GM12878 (cell line): Measurements from ENCODE around the gene SHF. TPM values are rescaled to one million over a fixed set of nuclear protein-coding genes. Genes with fewer than 3 reads are reported as not detected.

Source experiments
- ATAC-seq: fragments of 200-7000 bp; cut with Tn5 transposase; 3 replicates; pipeline ENCODE4 v1.9.1; 2020; ENCODE audit warnings: mild to moderate bottlenecking, moderate library complexity
- BruUV-seq: library from RNA; stranded (reverse); fragments of 400-500 nt; replicated peaks from 2 replicates; lab custom pipeline; 2021; lab: Mats Ljungman, UMichigan
- CTCF ChIA-PET: fragments of 300-600 bp; sonication (Branson Sonifier 250); formaldehyde crosslinking; extraction: SDS; loops from one replicate; lab custom pipeline; 2021; ENCODE audit warnings: inconsistent platforms; lab: Yijun Ruan, JAX
- POLR2A ChIA-PET: fragments of 350-600 bp; formaldehyde crosslinking; extraction: SDS; loops from one replicate; lab custom pipeline; 2021; ENCODE audit warnings: inconsistent platforms; lab: Charles Lee
- RAD21 ChIA-PET: fragments of 300-600 bp; sonication (Branson Sonifier 250); formaldehyde crosslinking; loops from one replicate; lab custom pipeline; 2023; ENCODE audit warnings: antibody characterized with exemption; ENCODE audit not compliant: unreplicated experiment; lab: Charles Lee
- SMC1A ChIA-PET: fragments of 300-600 bp; sonication (Branson Sonifier 250); formaldehyde crosslinking; loops from one replicate; lab custom pipeline; 2023; ENCODE audit not compliant: unreplicated experiment, uncharacterized antibody; lab: Charles Lee
- DNase-seq: peaks from one replicate; pipeline ENCODE4 v3.0.0-alpha.2; 2011; ENCODE audit warnings: low read depth, low spot score
- FAIRE-seq: peaks from 3 replicates; lab custom pipeline; 2011; peaks lifted over from hg19 to GRCh38; lab: Jason Lieb, UNC
- H2AFZ ChIP-seq: 2 replicates; pipeline ENCODE4 v1.6.0; 2011; ENCODE audit warnings: low read depth, low read length, control low read depth; ENCODE audit not compliant: control insufficient read depth
- H3K27ac ChIP-seq: 2 replicates; pipeline ENCODE4 v1.5.1; 2011; ENCODE audit warnings: control low read depth; ENCODE audit not compliant: control insufficient read depth, insufficient read depth
- H3K27me3 ChIP-seq, 2 experiments: replicated peaks in 1 of 2; 2 replicates each; pipeline versions ENCODE4 v1.6.0 to v1.6.1; 2011; ENCODE audit warnings: low read length in 1 of 2; ENCODE audit not compliant: control insufficient read depth in 2 of 2, insufficient read depth in 2 of 2
- H3K36me3 ChIP-seq, 2 experiments: 2 replicates each; pipeline ENCODE4 v1.5.1; 2011; ENCODE audit warnings: low read length in 1 of 2; ENCODE audit not compliant: control insufficient read depth in 2 of 2, insufficient read depth in 2 of 2
- H3K4me1 ChIP-seq: 2 replicates; pipeline ENCODE4 v1.6.1; 2011; ENCODE audit warnings: mild to moderate bottlenecking, low read length, moderate library complexity, mixed read lengths; ENCODE audit not compliant: control insufficient read depth, insufficient read depth
- H3K4me2 ChIP-seq: 2 replicates; pipeline ENCODE4 v1.6.0; 2011; ENCODE audit warnings: control low read depth; ENCODE audit not compliant: control insufficient read depth, insufficient read depth
- H3K4me3 ChIP-seq: fragments of 200-600 bp; sonication (generic); 2 replicates; pipeline ENCODE4 v1.5.1; 2016
- H3K79me2 ChIP-seq: 2 replicates; pipeline ENCODE4 v1.6.0; 2011; ENCODE audit warnings: low read length; ENCODE audit not compliant: control insufficient read depth, insufficient read depth
- H3K9ac ChIP-seq: 2 replicates; pipeline ENCODE4 v1.8.0; 2011; ENCODE audit warnings: low read length, control low read depth, mixed read lengths; ENCODE audit not compliant: control insufficient read depth, insufficient read depth
- H3K9me3 ChIP-seq: replicated peaks from 3 replicates; pipeline ENCODE4 v1.5.1; 2011; ENCODE audit warnings: mild to moderate bottlenecking, low read length; ENCODE audit not compliant: control insufficient read depth, insufficient read depth
- H4K20me1 ChIP-seq: 2 replicates; pipeline ENCODE4 v1.6.0; 2011; ENCODE audit not compliant: control insufficient read depth, insufficient read depth
- BHLHE40 ChIP-seq, 2 experiments: fragments of 450-650 bp in 1 of 2; IDR thresholded peaks; 2 replicates each; pipeline ENCODE4 v1.6.1; 2011 to 2017; ENCODE audit warnings: low read depth in 2 of 2, borderline replicate concordance in 1 of 2, improper control_type of control experiment in 1 of 2, low read length in 1 of 2, mild to moderate bottlenecking in 1 of 2
- CBX3 ChIP-seq: fragments of 200-600 bp; sonication (generic); IDR thresholded peaks from 2 replicates; pipeline ENCODE4 v1.6.1; 2016; ENCODE audit warnings: low read depth, borderline replicate concordance
- CEBPB ChIP-seq, 2 experiments: fragments of 150-350 bp in 1 of 2; IDR thresholded peaks; 2 replicates each; pipeline ENCODE4 v1.6.1; 2012 to 2014; ENCODE audit warnings: low read depth in 2 of 2, low read length in 2 of 2, borderline replicate concordance in 1 of 2, inconsistent platforms in 1 of 2
- CHD1 ChIP-seq: IDR thresholded peaks from 2 replicates; pipeline ENCODE4 v1.6.1; 2012; ENCODE audit warnings: low read depth, low read length, improper control_type of control experiment
- DPF2 ChIP-seq: fragments of 450-650 bp; IDR thresholded peaks from 2 replicates; pipeline ENCODE4 v1.6.1; 2017; ENCODE audit warnings: mild to moderate bottlenecking
- EP300 ChIP-seq, 2 experiments: fragments of 150-350 bp in 1 of 2; IDR thresholded peaks; 2 replicates each; pipeline ENCODE4 v1.6.1; 2011 to 2012; ENCODE audit warnings: low read depth in 2 of 2, low read length in 2 of 2, borderline replicate concordance in 1 of 2, improper control_type of control experiment in 1 of 2, inconsistent platforms in 1 of 2; ENCODE audit not compliant: control insufficient read depth in 1 of 2
- ESRRA ChIP-seq: IDR thresholded peaks from 2 replicates; pipeline ENCODE4 v1.6.1; 2012; ENCODE audit warnings: mild to moderate bottlenecking, low read length, improper control_type of control experiment
- IKZF1 ChIP-seq: fragments of 450-650 bp; conservative IDR thresholded peaks from 2 replicates; pipeline ENCODE4 v1.6.1; 2017; ENCODE audit warnings: antibody characterized with exemption, mild to moderate bottlenecking
- IKZF2 ChIP-seq, 2 experiments: fragments of 450-650 bp; IDR thresholded peaks; 2 replicates each; pipeline ENCODE4 v1.6.1; 2017; ENCODE audit warnings: mild to moderate bottlenecking in 2 of 2, moderate library complexity in 2 of 2
- KLF5 ChIP-seq: fragments of 450-650 bp; IDR thresholded peaks from 2 replicates; pipeline ENCODE4 v1.6.1; 2014; ENCODE audit warnings: mild to moderate bottlenecking; ENCODE audit not compliant: partially characterized antibody
- MEF2B ChIP-seq: fragments of 450-650 bp; IDR thresholded peaks from 2 replicates; pipeline ENCODE4 v1.6.1; 2018; ENCODE audit warnings: mild to moderate bottlenecking, moderate library complexity; ENCODE audit not compliant: partially characterized antibody, poor library complexity, severe bottlenecking
- MTA2 ChIP-seq: fragments of 450-650 bp; IDR thresholded peaks from 2 replicates; pipeline ENCODE4 v1.6.1; 2016; ENCODE audit warnings: low read depth, mild to moderate bottlenecking, moderate library complexity
- NR2C2 ChIP-seq: IDR thresholded peaks from 2 replicates; pipeline ENCODE4 v1.6.1; 2011; ENCODE audit warnings: borderline replicate concordance, low read depth; ENCODE audit not compliant: control insufficient read depth, insufficient read length
- POU2F2 ChIP-seq: IDR thresholded peaks from 3 replicates; pipeline ENCODE4 v1.6.1; 2011; ENCODE audit warnings: low read depth, mild to moderate bottlenecking, low read length, borderline replicate concordance
- SP1 ChIP-seq: IDR thresholded peaks from one replicate; pipeline ENCODE4 v1.6.1; 2011; ENCODE audit warnings: low read depth, low read length
- STAT1 ChIP-seq: fragments of 450-650 bp; conservative IDR thresholded peaks from 2 replicates; pipeline ENCODE4 v1.6.1; 2014; ENCODE audit warnings: antibody characterized with exemption, mild to moderate bottlenecking
- WRNIP1 ChIP-seq: IDR thresholded peaks from 2 replicates; pipeline ENCODE4 v1.6.1; 2011; ENCODE audit warnings: low read depth, low read length, improper control_type of control experiment, borderline replicate concordance
- ZZZ3 ChIP-seq: IDR thresholded peaks from 2 replicates; pipeline ENCODE4 v1.6.1; 2011; ENCODE audit warnings: low read depth; ENCODE audit not compliant: control insufficient read depth, insufficient read length
- WGBS: methylation state at CpG from one replicate; pipeline ENCODE4 v1.1.6; 2016; ENCODE audit warnings: low lambda C conversion rate; ENCODE audit not compliant: insufficient replicate concordance, insufficient coverage; ENCODE audit errors: missing lambda C conversion rate; 5-methylcytosine and 5-hydroxymethylcytosine counted together
- in situ Hi-C: fragments of 300-500 bp; cut with MboI; formaldehyde crosslinking; loops from 9 replicates; pipeline ENCODE4 v1.14.3; 2018; ENCODE audit warnings: mixed read lengths
- intact Hi-C: fragments of 100-400 bp; cut with micrococcal nuclease; formaldehyde crosslinking; loops from one replicate; pipeline ENCODE4 v1.14.2; 2022; ENCODE audit not compliant: unreplicated experiment
- polyA plus RNA-seq, 11 experiments: library from polyadenylated mRNA; depleted of rRNA in 4 of 11; unstranded in 6 of 11; stranded (reverse) in 5 of 11; fragments of >200 nt; fragmentation: Nextera tagmentation in 4 of 11; fragmentation: Illumina TruSeq in 1 of 11; extraction: Ambion mirVana in 4 of 11; extraction: Trizol in 1 of 11; gene quantifications; 1 replicate in 1 of 11; 2 replicates in 10 of 11; pipeline versions ENCODE4 v1.2.1 to v1.2.3, GENCODE V29; 2011 to 2016; ENCODE audit warnings: inconsistent platforms in 2 of 11, missing spikeins in 2 of 11, low read depth in 1 of 11
- total RNA-seq, 4 experiments: library from RNA; depleted of rRNA in 3 of 4; stranded (reverse); fragments of >200 nt in 3 of 4; fragmentation: Illumina TruSeq in 1 of 4; extraction: Trizol in 1 of 4; gene quantifications; 2 replicates each; pipeline versions ENCODE4 v1.2.1 to v1.2.3, GENCODE V29; 2013 to 2021
- TF ChIP-seq, protein P1 (sequence below): IDR thresholded peaks from 2 replicates; pipeline ENCODE4 v1.6.1; 2011; ENCODE audit warnings: low read depth, mild to moderate bottlenecking, low read length, moderate library complexity, borderline replicate concordance; ENCODE audit errors: extremely low read depth
- TF ChIP-seq, protein P2 (sequence below): fragments of 150-350 bp; IDR thresholded peaks from 2 replicates; pipeline ENCODE4 v1.6.1; 2016; ENCODE audit warnings: low read depth, low read length

Gene SHF
- total and polyA plus RNA-seq, 10 of the 15 experiments (the other 5 are each of a cell fraction or from before 2014, with no cell fraction given), result 0.04 to 5.7 (median 1.0) TPM; not detected in 1

- ChIA-PET SMC1A (interaction anchor here (0.8 to 3.0 kb wide), 12 partner anchors 8 to 277 kb away, joined by 3 to 14 read pairs (median 6); no protein-coding TSS in a partner anchor), CTCF (interaction anchor here (0.8 to 13.7 kb wide), 16 partner anchors 10 to 277 kb away, joined by 3 to 200 read pairs (median 6); no protein-coding TSS in a partner anchor), POLR2A (interaction anchor here (0.8 to 2.0 kb wide), 6 partner anchors 10 to 222 kb away, joined by 3 to 7 read pairs (median 4); a partner anchor contains a TSS), RAD21 (interaction anchor here (0.6 to 2.2 kb wide), 9 partner anchors 12 to 277 kb away, joined by 3 to 8 read pairs (median 5); a partner anchor contains a TSS)
- H4K20me1 ChIP-seq, result no peaks in the 10 kb centered on the region
- H3K9me3 ChIP-seq, result no peaks in the 10 kb centered on the region
- H2AFZ ChIP-seq, result no peak overlapping the region
- DNase-seq, result no peak
- H3K4me2 ChIP-seq, result no peak overlapping the region
- intact Hi-C loops (no loop called here), in situ Hi-C loops (no loop called here)
- H3K27ac ChIP-seq, result no peak overlapping the region
- H3K79me2 ChIP-seq, result no peaks in the 10 kb centered on the region
- H3K4me1 ChIP-seq, result no peaks in the 10 kb centered on the region
- 16% methylated on average over 7 of the region's 7 CpGs for WGBS
- FAIRE-seq, result no peak
- H3K9ac ChIP-seq, result no peak overlapping the region
- ATAC-seq, result peak; percentile 84
- BruUV-seq, result no TSS peak
- no peaks in the 10 kb centered on the region for H3K36me3 ChIP-seq
- H3K4me3 ChIP-seq, result no peak overlapping the region
- H3K27me3 ChIP-seq, result no peaks in the 10 kb centered on the region; a peak in 2 of 4 replicates
- TF ChIP-seq CBX3 (no peak), KLF5 (no peak), IKZF2 (IDR thresholded peaks at IDR 0.05) (no peak), WRNIP1 (no peak), BHLHE40 (IDR thresholded peaks at IDR 0.05; ENCODE audit: borderline replicate concordance in 1 of 2, low read depth in 2 of 2, low read length in 1 of 2) (peak in 1 of 2 experiments; percentile 20; a peak in 1 of 4 replicates), MEF2B (no peak), ZZZ3 (no peak), NR2C2 (no peak), STAT1 (no peak), DPF2 (0 out of 2 replicates have a peak, but pooled peaks have one; percentile 26), MTA2 (no peak), EP300 (IDR thresholded peaks at IDR 0.05; ENCODE audit: borderline replicate concordance in 1 of 2, control insufficient read depth in 1 of 2, low read depth in 2 of 2, low read length in 2 of 2) (no peak), POU2F2 (no peak), ESRRA (no peak), CHD1 (no peak), SP1 (no peak), IKZF1 (0 out of 2 replicates have a peak, but pooled peaks have one; percentile 39), CEBPB (IDR thresholded peaks at IDR 0.05; ENCODE audit: borderline replicate concordance in 1 of 2, low read depth in 2 of 2, low read length in 2 of 2) (no peak)
- TF ChIP-seq, protein P1, sequence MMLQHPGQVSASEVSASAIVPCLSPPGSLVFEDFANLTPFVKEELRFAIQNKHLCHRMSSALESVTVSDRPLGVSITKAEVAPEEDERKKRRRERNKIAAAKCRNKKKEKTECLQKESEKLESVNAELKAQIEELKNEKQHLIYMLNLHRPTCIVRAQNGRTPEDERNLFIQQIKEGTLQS, result no peak
- TF ChIP-seq, protein P2, sequence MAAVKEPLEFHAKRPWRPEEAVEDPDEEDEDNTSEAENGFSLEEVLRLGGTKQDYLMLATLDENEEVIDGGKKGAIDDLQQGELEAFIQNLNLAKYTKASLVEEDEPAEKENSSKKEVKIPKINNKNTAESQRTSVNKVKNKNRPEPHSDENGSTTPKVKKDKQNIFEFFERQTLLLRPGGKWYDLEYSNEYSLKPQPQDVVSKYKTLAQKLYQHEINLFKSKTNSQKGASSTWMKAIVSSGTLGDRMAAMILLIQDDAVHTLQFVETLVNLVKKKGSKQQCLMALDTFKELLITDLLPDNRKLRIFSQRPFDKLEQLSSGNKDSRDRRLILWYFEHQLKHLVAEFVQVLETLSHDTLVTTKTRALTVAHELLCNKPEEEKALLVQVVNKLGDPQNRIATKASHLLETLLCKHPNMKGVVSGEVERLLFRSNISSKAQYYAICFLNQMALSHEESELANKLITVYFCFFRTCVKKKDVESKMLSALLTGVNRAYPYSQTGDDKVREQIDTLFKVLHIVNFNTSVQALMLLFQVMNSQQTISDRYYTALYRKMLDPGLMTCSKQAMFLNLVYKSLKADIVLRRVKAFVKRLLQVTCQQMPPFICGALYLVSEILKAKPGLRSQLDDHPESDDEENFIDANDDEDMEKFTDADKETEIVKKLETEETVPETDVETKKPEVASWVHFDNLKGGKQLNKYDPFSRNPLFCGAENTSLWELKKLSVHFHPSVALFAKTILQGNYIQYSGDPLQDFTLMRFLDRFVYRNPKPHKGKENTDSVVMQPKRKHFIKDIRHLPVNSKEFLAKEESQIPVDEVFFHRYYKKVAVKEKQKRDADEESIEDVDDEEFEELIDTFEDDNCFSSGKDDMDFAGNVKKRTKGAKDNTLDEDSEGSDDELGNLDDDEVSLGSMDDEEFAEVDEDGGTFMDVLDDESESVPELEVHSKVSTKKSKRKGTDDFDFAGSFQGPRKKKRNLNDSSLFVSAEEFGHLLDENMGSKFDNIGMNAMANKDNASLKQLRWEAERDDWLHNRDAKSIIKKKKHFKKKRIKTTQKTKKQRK, result no peak
Measured at GRCh38 chr15:45180201-45180600, 7.6 kb downstream of the SHF start.
